Stimulated activated CD4-positive, alpha-beta T cell treated with anti-CD3 and anti-CD28 coated beads, Interleukin-2, amount 100 ng/mL, for 4 hours (primary cell): Measurements from ENCODE around the gene RAD17.

Experiments used
- DNase-seq: peaks from one replicate; pipeline ENCODE4 v3.0.0-alpha.2; 2020; ENCODE audit warnings: low read depth

The RAD17 gene

DNA sequence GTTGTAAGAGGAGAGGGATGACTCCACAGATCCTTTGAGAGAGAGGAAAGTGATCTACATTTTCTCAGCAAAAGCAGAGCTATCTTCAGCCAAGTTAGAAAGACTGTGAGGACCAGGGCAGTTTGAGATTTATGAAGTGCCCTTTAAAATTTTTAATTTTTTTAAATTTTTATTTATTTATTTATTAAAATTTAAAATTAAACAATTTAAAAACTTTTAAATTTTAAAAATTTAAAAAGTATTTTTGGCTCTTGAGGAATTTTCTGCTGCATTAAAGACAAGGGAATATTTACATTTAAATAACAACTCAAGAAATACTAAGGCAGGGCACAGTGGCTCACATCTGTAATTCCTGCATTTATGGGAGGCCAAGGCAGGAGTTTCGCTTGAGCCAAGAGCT, 92.6 kb downstream of the RAD17 start:
- DNase-seq = no peak
